ENCODE data around the gene EXD1. TPM values are rescaled to one million over a fixed set of nuclear protein-coding genes. Genes with fewer than 3 reads are reported as not detected.

EXD1 gene
- total RNA-seq, 2 experiments from 2014 or later, result not detected

GRCh38 chr15:41219381-41219780 lies 11.2 kb downstream of the EXD1 start:
- Histone ChIP-seq H3K27me3 (ENCODE audit: control insufficient read depth in 1 of 2, insufficient read depth in 2 of 2, low read length in 2 of 2) (peaks cover 0 to 9% of the 10 kb centered on the region in 2 experiments), H3K27ac (ENCODE audit: low read depth in 1 of 2, low read length in 2 of 2) (no peak overlapping the region), H3K36me3 (ENCODE audit: insufficient read depth, low read length) (no peaks in the 10 kb centered on the region), H3K9me3 (ENCODE audit: control insufficient read depth in 1 of 2, insufficient read depth in 1 of 2, low read length in 2 of 2) (no peaks in the 10 kb centered on the region), H3K4me3 (ENCODE audit: low read length) (no peak overlapping the region), H3K4me1 (ENCODE audit: insufficient read depth, low read length) (no peaks in the 10 kb centered on the region)
- POLR2A ChIA-PET, result interaction anchor here (0.6 to 1.0 kb wide), 2 partner anchors 12 to 68 kb away, joined by 3 read pairs; partner anchors contain the start of genes CHP1 and EXD1
- Mint-ChIP-seq H3K36me3 (ENCODE audit: low read depth) (no peaks in the 10 kb centered on the region), H3K9me3 (no peaks in the 10 kb centered on the region), H3K27ac (no peak overlapping the region), H3K4me1 (ENCODE audit: low read depth) (no peaks in the 10 kb centered on the region), H3K4me3 (no peak overlapping the region), H3K27me3 (peaks cover 28% of the 10 kb centered on the region)
- CTCF ChIA-PET, result interaction anchor here (1.5 kb wide), 1 partner anchor 315 kb away, joined by 3 read pairs; no protein-coding TSS in a partner anchor
- TF ChIP-seq CTCF (IDR thresholded peaks at IDR 0.05), result no peak
- ATAC-seq (ENCODE audit: poor library complexity) (no peak), DNase-seq (no peak)
- intact Hi-C loops (cut with DNase I, micrococcal nuclease), result no loop called here

GRCh38 chr15:41218851-41219250 lies 11.7 kb downstream of the EXD1 start:
- intact Hi-C loops (cut with DNase I, micrococcal nuclease), result no loop called here
- Histone ChIP-seq H3K4me3 (ENCODE audit: low read length) (no peak overlapping the region), H3K36me3 (ENCODE audit: insufficient read depth, low read length) (no peaks in the 10 kb centered on the region), H3K27ac (ENCODE audit: low read depth in 1 of 2, low read length in 2 of 2) (no peak overlapping the region), H3K27me3 (ENCODE audit: control insufficient read depth in 1 of 2, insufficient read depth in 2 of 2, low read length in 2 of 2) (peaks cover 0 to 9% of the 10 kb centered on the region in 2 experiments), H3K4me1 (ENCODE audit: insufficient read depth, low read length) (no peaks in the 10 kb centered on the region), H3K9me3 (ENCODE audit: control insufficient read depth in 1 of 2, insufficient read depth in 1 of 2, low read length in 2 of 2) (no peaks in the 10 kb centered on the region)
- POLR2A ChIA-PET, result interaction anchor here (1.0 kb wide), 1 partner anchor 12 kb away, joined by 3 read pairs; the partner anchor contains the start of genes CHP1 and EXD1
- Mint-ChIP-seq H3K4me1 (ENCODE audit: low read depth) (no peaks in the 10 kb centered on the region), H3K36me3 (ENCODE audit: low read depth) (no peaks in the 10 kb centered on the region), H3K27me3 (peaks cover 24% of the 10 kb centered on the region), H3K27ac (no peak overlapping the region), H3K4me3 (no peak overlapping the region), H3K9me3 (no peaks in the 10 kb centered on the region)
- CTCF ChIA-PET, result interaction anchor here (1.5 kb wide), 1 partner anchor 315 kb away, joined by 3 read pairs; no protein-coding TSS in a partner anchor
- no peak for DNase-seq
- ATAC-seq (ENCODE audit: poor library complexity), result no peak
- no peak for TF ChIP-seq CTCF (IDR thresholded peaks at IDR 0.05)

GRCh38 chr15:41215708-41216107 lies 14.8 kb downstream of the EXD1 start:
- Mint-ChIP-seq H3K4me1 (ENCODE audit: low read depth) (no peaks in the 10 kb centered on the region), H3K27ac (no peak overlapping the region), H3K27me3 (peaks cover 24% of the 10 kb centered on the region), H3K4me3 (no peak overlapping the region), H3K36me3 (ENCODE audit: low read depth) (no peaks in the 10 kb centered on the region), H3K9me3 (no peaks in the 10 kb centered on the region)
- TF ChIP-seq CTCF (IDR thresholded peaks at IDR 0.05), result no peak
- no peak for DNase-seq
- Histone ChIP-seq H3K4me3 (ENCODE audit: low read length) (no peak overlapping the region), H3K4me1 (ENCODE audit: insufficient read depth, low read length) (no peaks in the 10 kb centered on the region), H3K36me3 (ENCODE audit: insufficient read depth, low read length) (no peaks in the 10 kb centered on the region), H3K27ac (ENCODE audit: low read depth in 1 of 2, low read length in 2 of 2) (no peak overlapping the region), H3K27me3 (ENCODE audit: control insufficient read depth in 1 of 2, insufficient read depth in 2 of 2, low read length in 2 of 2) (peaks cover 4 to 9% of the 10 kb centered on the region in 2 experiments), H3K9me3 (ENCODE audit: control insufficient read depth in 1 of 2, insufficient read depth in 1 of 2, low read length in 2 of 2) (no peaks in the 10 kb centered on the region)
- ATAC-seq (ENCODE audit: poor library complexity), result no peak
- CTCF ChIA-PET, result interaction anchor here (0.7 kb wide), 1 partner anchor 97 kb away, joined by 3 read pairs; no protein-coding TSS in a partner anchor
- POLR2A ChIA-PET, result no interaction called here
- intact Hi-C loops (cut with DNase I, micrococcal nuclease), result no loop called here

Measured in CD4-positive, alpha-beta T cell (primary cell).